Activated T-cell treated with anti-CD3 and anti-CD28 coated beads, Interleukin-2, amount 50 U/mL, for 24 hours (primary cell): ENCODE measurements around the gene GCNA.

ENCODE experiments used
- DNase-seq: peaks from one replicate; pipeline ENCODE4 v3.0.0-alpha.2; 2020
- H3K27ac Mint-ChIP-seq: 2 replicates; pipeline ENCODE4 v1.8.0; 2020; ENCODE audit warnings: mild to moderate bottlenecking, mixed read lengths
- H3K27me3 Mint-ChIP-seq: 2 replicates; pipeline ENCODE4 v1.8.0; 2020; ENCODE audit warnings: mixed read lengths
- H3K36me3 Mint-ChIP-seq: 2 replicates; pipeline ENCODE4 v1.8.0; 2020; ENCODE audit warnings: low read depth, mixed read lengths
- H3K4me1 Mint-ChIP-seq: 2 replicates; pipeline ENCODE4 v1.8.0; 2020; ENCODE audit warnings: low read depth, mixed read lengths
- H3K4me3 Mint-ChIP-seq: 2 replicates; pipeline ENCODE4 v1.8.0; 2020; ENCODE audit warnings: mild to moderate bottlenecking, moderate library complexity, mixed read lengths
- H3K9me3 Mint-ChIP-seq: 2 replicates; pipeline ENCODE4 v1.8.0; 2020; ENCODE audit warnings: mixed read lengths

The GCNA gene, protein sequence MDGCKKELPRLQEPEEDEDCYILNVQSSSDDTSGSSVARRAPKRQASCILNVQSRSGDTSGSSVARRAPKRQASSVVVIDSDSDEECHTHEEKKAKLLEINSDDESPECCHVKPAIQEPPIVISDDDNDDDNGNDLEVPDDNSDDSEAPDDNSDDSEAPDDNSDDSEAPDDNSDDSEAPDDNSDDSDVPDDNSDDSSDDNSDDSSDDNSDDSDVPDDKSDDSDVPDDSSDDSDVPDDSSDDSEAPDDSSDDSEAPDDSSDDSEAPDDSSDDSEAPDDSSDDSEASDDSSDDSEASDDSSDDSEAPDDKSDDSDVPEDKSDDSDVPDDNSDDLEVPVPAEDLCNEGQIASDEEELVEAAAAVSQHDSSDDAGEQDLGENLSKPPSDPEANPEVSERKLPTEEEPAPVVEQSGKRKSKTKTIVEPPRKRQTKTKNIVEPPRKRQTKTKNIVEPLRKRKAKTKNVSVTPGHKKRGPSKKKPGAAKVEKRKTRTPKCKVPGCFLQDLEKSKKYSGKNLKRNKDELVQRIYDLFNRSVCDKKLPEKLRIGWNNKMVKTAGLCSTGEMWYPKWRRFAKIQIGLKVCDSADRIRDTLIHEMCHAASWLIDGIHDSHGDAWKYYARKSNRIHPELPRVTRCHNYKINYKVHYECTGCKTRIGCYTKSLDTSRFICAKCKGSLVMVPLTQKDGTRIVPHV

DNA sequence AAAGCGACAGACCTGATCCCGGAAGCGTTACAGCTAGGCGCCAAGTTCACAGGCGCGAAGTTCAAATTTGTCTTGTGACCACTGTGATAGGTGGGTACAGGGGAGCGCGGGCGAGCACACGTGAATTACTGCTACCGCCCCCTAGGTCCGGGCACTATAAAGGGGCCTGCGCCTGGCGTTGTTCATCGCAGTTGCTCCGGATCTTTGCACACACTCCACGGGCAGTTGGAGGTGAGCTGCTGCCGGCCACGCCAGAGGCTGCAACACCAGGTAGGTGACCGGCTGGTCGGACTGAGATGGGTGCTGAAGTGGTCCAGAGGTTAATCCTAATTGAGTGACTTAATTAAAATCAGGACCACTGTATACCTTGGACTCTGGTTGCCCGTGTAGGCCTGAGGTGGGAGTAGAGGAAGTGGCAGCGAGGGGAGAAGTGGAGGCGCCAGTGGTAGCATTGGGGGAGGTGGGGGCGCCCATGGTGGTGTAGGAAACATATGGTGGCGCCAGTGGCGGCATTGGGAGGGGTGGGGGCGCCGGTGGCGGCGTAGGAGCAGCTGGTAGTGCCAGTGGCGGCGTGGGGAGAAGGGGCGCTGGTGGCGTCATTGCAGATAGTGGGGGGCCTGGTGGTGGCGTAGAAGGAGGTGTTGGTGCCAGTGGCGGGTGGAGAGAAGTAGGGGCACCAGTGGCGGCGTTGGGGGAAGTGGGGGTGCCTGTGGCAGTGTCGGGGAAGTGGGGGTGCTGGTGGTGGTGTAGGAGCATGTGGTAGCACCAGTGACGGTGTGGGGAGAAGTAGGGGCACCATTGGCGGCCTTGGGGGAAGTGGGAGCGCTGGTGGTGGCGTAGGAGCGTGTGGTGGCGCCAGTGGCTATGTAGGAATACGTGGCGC is at the start of gene GCNA:
Gene GCNA (plus strand): TSS at position 185 of the 883 bp plus-strand sequence. CDS start 2,385 bp downstream, outside the sequence.
- Mint-ChIP-seq H3K4me1 (peaks cover 7% of the 10 kb centered on the region), H3K4me3 (no peak within 1 kb of the TSS), H3K36me3 (peaks cover 72% of the 10 kb centered on the region), H3K27ac (peak within 1 kb of the TSS; percentile 59), H3K9me3 (no peaks in the 10 kb centered on the region), H3K27me3 (peaks cover 11% of the 10 kb centered on the region)
- DNase-seq = no peak

DNA sequence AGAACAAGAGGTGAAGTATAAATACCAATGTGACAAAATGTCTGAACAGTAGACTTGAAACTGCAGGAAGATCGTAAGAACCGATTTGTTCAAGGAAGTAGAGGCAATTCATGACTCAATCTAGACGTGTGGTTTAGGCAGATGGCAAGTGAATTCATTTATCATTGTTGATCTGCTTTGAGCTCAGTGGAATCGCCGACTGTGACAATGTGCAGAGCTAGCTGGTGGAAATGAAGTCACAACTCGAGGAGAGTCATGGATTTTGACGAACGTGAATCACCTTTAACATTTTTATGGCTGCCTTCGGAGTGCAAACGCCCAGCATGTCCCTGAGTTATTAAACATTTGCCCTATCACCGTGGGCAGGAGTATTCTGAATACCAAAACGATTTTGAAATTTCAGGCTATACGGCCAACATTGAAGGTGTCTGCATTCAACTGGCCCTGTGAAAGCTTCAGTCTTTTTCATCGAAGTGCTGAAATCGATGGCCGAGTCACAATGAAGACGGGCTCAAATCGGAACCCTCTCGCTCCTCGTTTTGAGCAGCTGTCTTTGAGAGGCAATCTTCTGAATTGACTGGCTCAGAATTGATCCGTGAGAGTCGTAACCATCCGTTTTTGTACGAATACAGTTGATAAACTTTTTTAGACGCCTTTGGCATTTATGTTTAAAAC is 46.0 kb upstream of the GCNA start:
- peak; percentile 48 for DNase-seq
- Mint-ChIP-seq H3K27me3 (peaks cover 47% of the 10 kb centered on the region), H3K4me1 (peaks cover 25% of the 10 kb centered on the region)

DNA sequence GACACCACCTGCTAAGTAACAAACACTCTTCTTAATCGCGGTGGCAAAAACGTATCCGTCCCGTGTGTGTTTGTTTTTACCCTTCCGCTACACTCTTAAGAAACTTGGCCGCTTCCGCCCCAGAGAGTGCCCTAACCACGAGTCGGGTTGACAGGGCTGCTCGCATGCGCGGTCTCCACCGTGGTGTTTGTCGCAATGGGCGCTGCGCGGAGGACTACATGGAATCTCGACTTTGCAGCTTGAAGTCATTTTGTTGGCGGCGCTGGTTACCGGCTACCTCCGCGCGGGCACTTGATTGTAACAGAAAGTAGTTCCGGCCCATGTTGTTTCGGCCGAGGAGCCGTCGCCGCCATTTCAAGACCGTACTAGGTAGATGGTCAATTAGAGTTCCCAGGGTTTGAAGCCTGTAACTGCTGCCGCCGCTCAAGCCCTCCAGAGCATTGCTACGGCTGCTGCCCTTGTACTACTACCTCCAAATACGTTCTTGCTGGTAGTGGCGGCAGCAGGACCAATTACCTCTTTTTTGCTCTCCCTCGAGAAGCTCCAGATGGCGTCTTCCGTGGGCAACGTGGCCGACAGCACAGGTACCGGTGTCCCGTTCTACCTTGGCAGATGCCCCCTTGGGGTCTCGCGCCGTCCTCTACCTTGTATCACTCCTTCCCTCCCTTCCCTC is 45.3 kb upstream of the GCNA start, which contains the start of gene OGT:
Gene OGT (plus strand): TSS at position 352 of the 673 bp plus-strand sequence. CDS start 196 bp downstream, at position 548.
- DNase-seq = peak; percentile 89
- peaks cover 47% of the 10 kb centered on the region for H3K36me3 Mint-ChIP-seq
- H3K4me3 Mint-ChIP-seq = peak within 1 kb of the TSS; percentile 89
- peaks cover 25% of the 10 kb centered on the region for H3K4me1 Mint-ChIP-seq
- peaks cover 50% of the 10 kb centered on the region for H3K27me3 Mint-ChIP-seq
- H3K9me3 Mint-ChIP-seq = peaks cover 6% of the 10 kb centered on the region
- H3K27ac Mint-ChIP-seq = peak within 1 kb of the TSS; percentile 98

More for the DNA sequence above, 46.0 kb upstream of the GCNA start:
- Mint-ChIP-seq H3K9me3 (peaks cover 6% of the 10 kb centered on the region), H3K27ac (peak overlapping the region; percentile 98), H3K36me3 (peaks cover 42% of the 10 kb centered on the region), H3K4me3 (peak overlapping the region; percentile 89)

DNA sequence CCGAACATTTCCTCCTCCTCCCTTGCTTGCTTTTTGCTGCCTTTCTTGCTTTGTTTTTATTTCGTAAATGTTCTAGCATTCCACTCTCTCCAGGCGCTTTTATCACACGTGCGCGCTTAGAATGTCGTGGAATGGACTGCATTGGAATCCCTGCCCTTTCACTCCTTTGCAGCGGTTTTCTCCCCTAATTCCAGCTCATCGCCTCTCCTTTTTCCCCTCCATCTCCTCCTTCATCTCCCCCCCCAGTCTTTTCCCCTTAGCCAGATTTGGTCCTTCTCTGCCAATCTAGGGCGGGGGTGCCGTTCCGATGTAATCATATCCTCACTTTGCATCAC is 44.8 kb upstream of the GCNA start:
- no peak for DNase-seq
- Mint-ChIP-seq H3K4me1 (peaks cover 26% of the 10 kb centered on the region), H3K9me3 (peaks cover 6% of the 10 kb centered on the region), H3K4me3 (peak overlapping the region; percentile 89), H3K36me3 (peaks cover 53% of the 10 kb centered on the region), H3K27ac (peak overlapping the region; percentile 98), H3K27me3 (peaks cover 46% of the 10 kb centered on the region)

DNA sequence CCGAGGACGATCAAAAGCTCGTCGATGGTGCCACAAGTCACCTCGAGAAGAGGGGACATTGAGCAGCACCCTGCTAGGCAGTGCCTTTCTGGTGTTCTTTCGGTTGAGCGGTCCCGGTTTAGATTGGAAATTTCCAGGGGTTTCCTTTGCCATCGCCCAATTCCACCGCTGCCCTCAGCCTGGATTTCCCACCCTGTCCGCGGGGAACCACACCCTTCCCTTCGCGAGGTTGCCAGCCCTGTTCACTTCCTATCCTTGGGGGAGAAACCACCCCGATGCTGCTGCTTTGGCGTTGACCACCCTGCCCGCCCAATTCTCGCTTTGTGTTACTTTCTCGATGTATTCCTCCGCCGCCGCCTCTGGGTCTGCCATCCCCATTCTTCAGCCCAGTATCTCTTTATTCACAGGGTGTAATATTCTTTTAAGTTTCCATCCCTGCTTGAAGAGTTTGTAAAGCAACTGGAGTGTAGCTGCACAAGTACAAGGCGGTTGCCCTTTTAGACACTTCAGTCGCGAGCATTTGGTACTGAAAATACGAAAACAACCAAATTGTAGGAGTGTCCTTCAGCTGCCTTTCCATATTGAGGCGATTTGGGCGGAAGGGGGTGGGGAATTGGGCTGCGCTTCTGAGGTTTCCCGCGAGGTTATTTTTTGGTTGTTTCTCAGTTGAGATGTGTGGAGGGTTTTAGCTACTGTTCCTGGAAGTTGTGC is 44.2 kb upstream of the GCNA start:
- H3K9me3 Mint-ChIP-seq = peaks cover 6% of the 10 kb centered on the region
- peak overlapping the region; percentile 98 for H3K27ac Mint-ChIP-seq
- peak overlapping the region; percentile 89 for H3K4me3 Mint-ChIP-seq
- H3K4me1 Mint-ChIP-seq = peaks cover 28% of the 10 kb centered on the region
- peak; percentile 65 for DNase-seq
- peaks cover 59% of the 10 kb centered on the region for H3K36me3 Mint-ChIP-seq
- peaks cover 44% of the 10 kb centered on the region for H3K27me3 Mint-ChIP-seq

DNA sequence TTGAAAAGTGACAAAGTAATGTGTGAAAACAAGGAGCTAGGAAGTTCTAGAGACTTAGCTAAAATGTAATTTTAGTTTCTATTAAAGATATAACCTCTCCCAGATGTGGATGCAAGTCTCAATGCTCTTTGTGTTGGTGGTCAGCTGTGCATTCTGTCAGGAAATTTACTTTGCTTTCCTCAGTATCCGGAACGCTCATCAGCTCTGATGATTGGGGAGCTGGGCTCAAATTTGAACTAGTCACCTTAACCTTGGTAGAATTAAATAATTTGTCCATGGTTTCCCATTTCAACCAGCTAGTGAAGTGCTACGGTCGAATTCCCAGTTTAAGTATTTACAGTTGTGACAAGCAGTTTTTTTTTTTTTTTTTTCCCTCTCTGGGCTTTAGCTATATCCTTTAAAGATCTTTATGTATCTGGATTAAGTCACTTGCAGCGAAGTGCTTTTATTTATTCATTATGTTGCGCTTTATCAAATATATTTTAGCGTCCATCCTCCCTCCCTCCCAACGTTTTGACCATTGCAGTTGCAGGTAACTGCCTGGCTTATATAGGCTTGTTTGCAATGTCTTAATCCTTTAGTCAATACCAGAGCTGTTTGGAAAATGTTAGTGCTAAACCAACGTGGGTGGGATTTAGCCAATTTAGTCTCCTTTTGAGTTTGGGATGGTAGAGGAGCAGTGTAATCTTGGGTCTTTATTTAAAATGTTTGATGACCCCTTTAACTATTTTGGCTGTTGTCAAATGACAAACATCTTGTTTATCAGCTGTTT is 43.3 kb upstream of the GCNA start:
- Mint-ChIP-seq H3K27me3 (peaks cover 45% of the 10 kb centered on the region), H3K4me1 (peaks cover 31% of the 10 kb centered on the region), H3K9me3 (peaks cover 2% of the 10 kb centered on the region), H3K4me3 (peak overlapping the region; percentile 89), H3K27ac (peak overlapping the region; percentile 98), H3K36me3 (peaks cover 68% of the 10 kb centered on the region)
- DNase-seq = no peak

DNA sequence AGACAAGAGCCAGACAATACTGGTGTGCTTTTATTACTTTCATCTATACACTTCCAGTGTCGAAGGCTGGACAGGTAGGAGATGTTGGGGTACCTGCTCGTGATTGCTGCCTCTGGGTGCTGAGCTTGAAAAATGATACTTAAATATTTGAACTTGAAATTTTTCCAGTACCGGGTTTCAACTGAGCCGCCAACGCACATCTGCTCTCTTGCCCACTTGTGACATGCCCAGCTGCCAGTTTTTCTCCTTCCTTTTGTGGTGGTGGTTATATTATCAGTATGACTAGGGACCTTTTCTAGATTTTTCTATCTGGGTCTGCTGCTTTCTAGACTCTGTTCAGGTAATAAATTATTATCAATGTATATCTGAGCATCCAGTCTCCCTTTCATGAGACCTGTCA is 42.0 kb upstream of the GCNA start:
- peak; percentile 48 for DNase-seq
- Mint-ChIP-seq H3K9me3 (no peaks in the 10 kb centered on the region), H3K27me3 (peaks cover 47% of the 10 kb centered on the region), H3K27ac (peak overlapping the region; percentile 93), H3K4me1 (peaks cover 31% of the 10 kb centered on the region), H3K36me3 (peaks cover 80% of the 10 kb centered on the region), H3K4me3 (peak overlapping the region; percentile 89)

DNA sequence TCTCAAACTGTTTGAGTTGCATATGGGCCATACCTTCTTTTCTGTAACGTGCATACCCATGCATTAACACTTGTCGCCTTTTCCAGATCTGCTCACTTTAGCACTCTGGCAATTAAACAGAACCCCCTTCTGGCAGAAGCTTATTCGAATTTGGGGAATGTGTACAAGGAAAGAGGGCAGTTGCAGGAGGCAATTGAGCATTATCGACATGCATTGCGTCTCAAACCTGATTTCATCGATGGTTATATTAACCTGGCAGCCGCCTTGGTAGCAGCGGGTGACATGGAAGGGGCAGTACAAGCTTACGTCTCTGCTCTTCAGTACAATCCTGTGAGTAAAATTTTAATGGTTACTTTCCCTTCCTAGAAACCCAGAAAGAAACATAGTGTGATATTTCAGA is 40.5 kb upstream of the GCNA start:
- peaks cover 45% of the 10 kb centered on the region for H3K27me3 Mint-ChIP-seq
- H3K4me1 Mint-ChIP-seq = peaks cover 36% of the 10 kb centered on the region
- peak overlapping the region; percentile 93 for H3K27ac Mint-ChIP-seq
- no peak for DNase-seq
- peaks cover 84% of the 10 kb centered on the region for H3K36me3 Mint-ChIP-seq
- no peaks in the 10 kb centered on the region for H3K9me3 Mint-ChIP-seq
- H3K4me3 Mint-ChIP-seq = peak overlapping the region; percentile 89

DNA sequence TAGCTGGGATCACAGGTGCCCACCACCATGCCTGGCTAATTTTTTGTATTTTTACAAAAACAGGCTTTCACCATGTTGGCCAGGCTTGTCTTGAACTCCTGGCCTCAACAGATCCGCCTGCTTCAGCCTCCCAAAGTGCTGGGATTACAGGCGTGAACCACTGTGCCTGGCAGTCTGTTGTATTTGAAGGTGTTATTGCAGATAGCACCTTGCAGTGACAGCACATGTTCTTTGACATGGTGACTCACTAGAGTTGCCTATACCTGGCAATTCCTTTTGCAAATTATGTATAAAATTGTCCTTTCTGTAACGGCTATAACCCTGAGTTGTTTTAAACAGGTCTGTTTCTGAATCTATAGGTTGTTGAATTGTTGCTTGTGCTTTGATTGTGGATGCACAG is 37.4 kb upstream of the GCNA start:
- Mint-ChIP-seq H3K27me3 (peaks cover 40% of the 10 kb centered on the region), H3K4me3 (peak overlapping the region; percentile 89), H3K9me3 (no peaks in the 10 kb centered on the region), H3K36me3 (peaks cover 90% of the 10 kb centered on the region), H3K4me1 (peaks cover 60% of the 10 kb centered on the region), H3K27ac (peak overlapping the region; percentile 93)
- no peak for DNase-seq

DNA sequence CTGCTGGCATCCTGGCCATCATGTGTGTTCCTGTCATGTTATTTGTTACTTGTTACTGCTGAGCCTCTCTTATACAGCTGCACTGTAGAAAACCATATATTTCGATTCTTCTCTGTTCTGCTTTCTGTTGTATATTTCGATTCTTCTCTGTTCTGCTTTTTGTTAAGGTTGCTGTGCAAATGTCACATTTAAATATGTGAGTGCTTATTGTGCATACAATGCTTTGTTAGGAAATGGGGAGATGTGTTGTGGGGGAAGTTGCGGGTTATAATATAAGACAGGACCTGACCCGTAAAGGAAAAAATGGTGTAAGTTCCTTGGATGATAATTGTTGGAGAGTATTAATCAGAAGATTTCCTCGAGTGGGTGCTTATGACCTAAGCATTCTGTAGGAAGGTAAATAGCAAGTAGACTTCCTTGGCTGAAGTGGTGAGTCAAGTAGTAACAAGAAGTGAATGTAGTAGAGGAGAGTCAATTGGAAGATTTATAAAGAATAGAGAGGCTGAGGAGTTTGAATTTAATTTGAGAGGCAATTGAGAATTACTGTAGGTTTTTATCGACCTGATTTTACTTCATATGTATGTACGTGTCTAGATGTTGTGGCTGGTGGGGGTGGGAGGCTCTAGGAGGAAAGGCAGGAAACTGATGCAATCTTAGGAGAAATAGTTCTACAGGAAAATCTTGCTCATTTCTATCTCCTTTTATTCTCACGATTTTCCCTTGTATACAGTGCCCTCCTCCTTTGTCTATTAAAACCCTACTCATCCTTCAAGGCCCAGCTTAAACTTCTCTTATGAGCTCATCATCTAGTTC is 36.8 kb upstream of the GCNA start:
- DNase-seq = no peak
- peaks cover 91% of the 10 kb centered on the region for H3K36me3 Mint-ChIP-seq
- H3K4me3 Mint-ChIP-seq = peak overlapping the region; percentile 89
- peak overlapping the region; percentile 93 for H3K27ac Mint-ChIP-seq
- H3K9me3 Mint-ChIP-seq = no peaks in the 10 kb centered on the region
- H3K27me3 Mint-ChIP-seq = peaks cover 39% of the 10 kb centered on the region
- H3K4me1 Mint-ChIP-seq = peaks cover 63% of the 10 kb centered on the region

DNA sequence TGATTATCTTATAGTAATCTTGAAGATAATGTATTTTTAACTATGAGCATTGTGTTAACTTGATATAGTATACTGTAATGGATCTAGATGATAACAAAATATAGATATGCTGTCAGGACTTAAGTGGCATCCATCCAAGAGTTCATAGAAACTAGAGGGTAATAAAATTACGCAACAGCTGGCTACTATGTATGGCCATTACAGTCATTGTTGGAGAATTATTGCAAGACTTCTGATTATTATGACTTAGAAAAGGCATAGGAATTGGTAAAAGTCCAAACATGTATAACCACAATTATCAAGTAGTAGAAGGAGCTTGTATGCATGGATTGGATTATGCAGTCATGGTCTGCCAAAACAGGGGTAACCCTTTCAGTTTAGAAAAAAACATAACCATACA is 35.8 kb upstream of the GCNA start:
- Mint-ChIP-seq H3K9me3 (no peaks in the 10 kb centered on the region), H3K4me1 (peaks cover 67% of the 10 kb centered on the region), H3K4me3 (peak overlapping the region; percentile 89), H3K27ac (peak overlapping the region; percentile 93), H3K27me3 (peaks cover 42% of the 10 kb centered on the region), H3K36me3 (peaks cover 91% of the 10 kb centered on the region)
- DNase-seq = no peak

DNA sequence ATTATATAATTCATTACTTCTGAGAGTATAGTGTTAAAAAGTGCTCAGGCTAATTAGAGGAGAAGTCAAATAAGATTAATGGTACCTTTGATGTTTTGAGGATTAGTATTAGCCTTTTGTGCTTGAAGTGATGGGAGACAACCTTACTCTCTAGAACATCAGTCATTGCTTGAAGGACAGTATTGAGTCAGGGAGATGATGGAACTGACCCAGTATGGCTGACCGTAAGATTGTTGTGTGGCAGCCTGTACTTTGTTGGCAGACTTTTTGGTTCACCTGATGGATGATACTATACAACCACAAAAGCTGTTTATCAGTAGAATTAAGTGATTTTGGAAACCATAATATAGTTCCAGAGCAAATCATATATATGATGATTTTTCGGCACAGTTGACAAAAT is 35.4 kb upstream of the GCNA start:
- H3K4me3 Mint-ChIP-seq = peak overlapping the region; percentile 89
- peak overlapping the region; percentile 93 for H3K27ac Mint-ChIP-seq
- no peaks in the 10 kb centered on the region for H3K9me3 Mint-ChIP-seq
- H3K36me3 Mint-ChIP-seq = peaks cover 92% of the 10 kb centered on the region
- H3K27me3 Mint-ChIP-seq = peaks cover 41% of the 10 kb centered on the region
- DNase-seq = no peak
- peaks cover 70% of the 10 kb centered on the region for H3K4me1 Mint-ChIP-seq
